Measurements from ENCODE around the gene NPAS3.

DNA sequence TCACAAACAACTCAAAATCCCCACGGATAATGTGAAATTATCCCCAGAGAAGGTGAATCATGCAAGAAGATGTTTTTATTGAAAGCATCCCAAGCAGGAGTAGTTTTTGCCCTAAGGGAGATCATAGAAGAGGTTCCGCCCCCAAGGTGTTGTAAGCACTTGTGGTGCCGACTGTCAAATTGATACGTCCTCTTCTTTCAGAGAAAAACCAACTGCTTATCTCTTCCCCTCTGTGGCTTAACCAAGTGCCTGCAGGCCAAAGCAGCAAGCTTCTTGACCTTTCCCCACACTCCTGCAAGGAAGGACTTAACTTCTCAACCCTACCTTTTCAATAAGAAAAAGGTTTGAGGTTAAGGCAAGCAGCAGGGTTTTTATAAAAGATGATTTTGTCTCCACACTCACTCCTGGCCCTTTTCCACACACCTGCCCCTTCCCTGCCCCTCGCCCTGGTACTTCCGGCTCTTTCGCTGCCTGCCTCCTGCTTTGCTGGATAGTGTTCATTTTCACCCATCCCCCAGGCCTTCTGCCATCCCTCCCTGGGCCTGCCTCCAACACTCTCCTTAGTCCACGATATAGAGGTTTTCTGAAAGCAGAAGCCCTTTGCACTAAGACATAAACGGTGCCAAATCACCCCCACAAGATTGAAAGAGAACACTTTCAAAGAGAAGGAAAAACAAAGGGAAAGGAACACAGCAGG, 897.7 kb downstream of the NPAS3 start:
- TF ChIP-seq, protein P1, sequence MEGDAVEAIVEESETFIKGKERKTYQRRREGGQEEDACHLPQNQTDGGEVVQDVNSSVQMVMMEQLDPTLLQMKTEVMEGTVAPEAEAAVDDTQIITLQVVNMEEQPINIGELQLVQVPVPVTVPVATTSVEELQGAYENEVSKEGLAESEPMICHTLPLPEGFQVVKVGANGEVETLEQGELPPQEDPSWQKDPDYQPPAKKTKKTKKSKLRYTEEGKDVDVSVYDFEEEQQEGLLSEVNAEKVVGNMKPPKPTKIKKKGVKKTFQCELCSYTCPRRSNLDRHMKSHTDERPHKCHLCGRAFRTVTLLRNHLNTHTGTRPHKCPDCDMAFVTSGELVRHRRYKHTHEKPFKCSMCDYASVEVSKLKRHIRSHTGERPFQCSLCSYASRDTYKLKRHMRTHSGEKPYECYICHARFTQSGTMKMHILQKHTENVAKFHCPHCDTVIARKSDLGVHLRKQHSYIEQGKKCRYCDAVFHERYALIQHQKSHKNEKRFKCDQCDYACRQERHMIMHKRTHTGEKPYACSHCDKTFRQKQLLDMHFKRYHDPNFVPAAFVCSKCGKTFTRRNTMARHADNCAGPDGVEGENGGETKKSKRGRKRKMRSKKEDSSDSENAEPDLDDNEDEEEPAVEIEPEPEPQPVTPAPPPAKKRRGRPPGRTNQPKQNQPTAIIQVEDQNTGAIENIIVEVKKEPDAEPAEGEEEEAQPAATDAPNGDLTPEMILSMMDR (conservative IDR thresholded peaks at IDR 0.05; ENCODE audit: low read depth, low read length), result no peak
- TF ChIP-seq EZH2 (IDR thresholded peaks at IDR 0.05; ENCODE audit: borderline replicate concordance, low read depth, low read length, poor library complexity, severe bottlenecking), result no peak
